Hepatocyte (in vitro differentiated cells): ENCODE data around the gene HERC2.

Experiments used
- EZH2phosphoT487 ChIP-seq: fragments of 200-600 bp; sonication (generic); IDR thresholded peaks from one replicate; pipeline ENCODE4 v1.6.1; 2018; ENCODE audit warnings: antibody characterized with exemption, mild to moderate bottlenecking, low read depth, moderate library complexity; ENCODE audit not compliant: unreplicated experiment, severe bottlenecking
- TF ChIP-seq, protein P1 (sequence below): fragments of 200-600 bp; sonication (generic); IDR thresholded peaks from 2 replicates; pipeline ENCODE4 v1.5.1; 2016; ENCODE audit warnings: antibody characterized with exemption, mild to moderate bottlenecking; ENCODE audit not compliant: poor library complexity

DNA sequence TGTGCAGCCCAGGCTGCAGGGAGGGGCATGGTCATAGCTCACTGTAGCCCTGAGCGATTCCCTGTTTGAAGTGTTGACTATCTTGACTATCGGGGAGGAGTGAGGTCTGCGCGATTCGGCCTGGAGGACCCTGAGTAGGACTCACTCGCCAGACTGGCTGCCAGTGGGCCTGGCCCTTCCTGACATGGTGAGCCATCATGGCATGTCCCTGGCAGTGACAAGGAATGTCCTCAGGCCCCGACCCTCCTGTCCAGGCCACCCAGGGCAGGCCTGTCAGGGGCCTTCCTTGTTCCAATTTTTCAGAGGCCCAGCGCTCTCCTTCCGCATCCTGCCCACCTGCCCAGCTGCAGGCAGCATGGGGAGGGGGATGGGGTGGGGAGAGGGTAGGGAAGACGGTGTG lies 217.7 kb downstream of the HERC2 start:
- TF ChIP-seq, protein P1, sequence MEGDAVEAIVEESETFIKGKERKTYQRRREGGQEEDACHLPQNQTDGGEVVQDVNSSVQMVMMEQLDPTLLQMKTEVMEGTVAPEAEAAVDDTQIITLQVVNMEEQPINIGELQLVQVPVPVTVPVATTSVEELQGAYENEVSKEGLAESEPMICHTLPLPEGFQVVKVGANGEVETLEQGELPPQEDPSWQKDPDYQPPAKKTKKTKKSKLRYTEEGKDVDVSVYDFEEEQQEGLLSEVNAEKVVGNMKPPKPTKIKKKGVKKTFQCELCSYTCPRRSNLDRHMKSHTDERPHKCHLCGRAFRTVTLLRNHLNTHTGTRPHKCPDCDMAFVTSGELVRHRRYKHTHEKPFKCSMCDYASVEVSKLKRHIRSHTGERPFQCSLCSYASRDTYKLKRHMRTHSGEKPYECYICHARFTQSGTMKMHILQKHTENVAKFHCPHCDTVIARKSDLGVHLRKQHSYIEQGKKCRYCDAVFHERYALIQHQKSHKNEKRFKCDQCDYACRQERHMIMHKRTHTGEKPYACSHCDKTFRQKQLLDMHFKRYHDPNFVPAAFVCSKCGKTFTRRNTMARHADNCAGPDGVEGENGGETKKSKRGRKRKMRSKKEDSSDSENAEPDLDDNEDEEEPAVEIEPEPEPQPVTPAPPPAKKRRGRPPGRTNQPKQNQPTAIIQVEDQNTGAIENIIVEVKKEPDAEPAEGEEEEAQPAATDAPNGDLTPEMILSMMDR: no peak
- TF ChIP-seq EZH2phosphoT487: no peak
